ENCODE data around the gene PARD3B.

DNA sequence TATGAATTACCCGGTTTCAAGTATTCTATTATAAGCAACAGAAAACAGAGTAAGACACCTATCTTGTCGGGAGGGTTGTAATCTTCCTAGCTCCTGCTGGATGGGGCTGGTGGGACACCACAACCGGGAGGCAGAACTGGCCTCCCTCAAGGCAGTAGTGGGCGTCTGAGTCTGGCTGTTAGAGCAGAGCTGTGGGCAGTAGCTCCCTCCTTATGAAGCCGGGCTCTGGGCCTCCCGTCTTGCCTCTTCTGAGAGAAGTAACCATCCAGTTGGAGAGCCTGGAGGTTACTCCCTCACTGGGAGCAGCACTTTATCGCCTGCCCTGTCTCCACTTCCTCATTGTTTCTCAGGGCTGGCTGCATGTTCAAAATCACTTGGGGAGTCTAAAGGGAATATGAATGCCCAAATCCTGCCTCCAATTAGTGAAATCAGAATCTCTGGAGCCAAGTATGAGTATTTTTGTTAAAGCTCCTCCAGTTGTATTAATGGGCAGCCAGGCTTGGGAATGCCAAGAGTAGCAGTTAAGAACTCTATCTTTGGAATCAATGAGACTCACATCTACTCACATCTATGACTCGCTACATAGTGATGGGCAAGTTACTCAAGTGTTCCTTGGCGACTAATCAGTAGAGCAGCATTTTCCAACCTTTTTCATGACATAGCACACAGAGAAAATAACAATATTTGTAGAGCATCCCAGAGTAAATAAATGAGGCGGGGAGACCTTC lies 1109.8 kb downstream of the PARD3B start:
- TF ChIP-seq, protein P1, sequence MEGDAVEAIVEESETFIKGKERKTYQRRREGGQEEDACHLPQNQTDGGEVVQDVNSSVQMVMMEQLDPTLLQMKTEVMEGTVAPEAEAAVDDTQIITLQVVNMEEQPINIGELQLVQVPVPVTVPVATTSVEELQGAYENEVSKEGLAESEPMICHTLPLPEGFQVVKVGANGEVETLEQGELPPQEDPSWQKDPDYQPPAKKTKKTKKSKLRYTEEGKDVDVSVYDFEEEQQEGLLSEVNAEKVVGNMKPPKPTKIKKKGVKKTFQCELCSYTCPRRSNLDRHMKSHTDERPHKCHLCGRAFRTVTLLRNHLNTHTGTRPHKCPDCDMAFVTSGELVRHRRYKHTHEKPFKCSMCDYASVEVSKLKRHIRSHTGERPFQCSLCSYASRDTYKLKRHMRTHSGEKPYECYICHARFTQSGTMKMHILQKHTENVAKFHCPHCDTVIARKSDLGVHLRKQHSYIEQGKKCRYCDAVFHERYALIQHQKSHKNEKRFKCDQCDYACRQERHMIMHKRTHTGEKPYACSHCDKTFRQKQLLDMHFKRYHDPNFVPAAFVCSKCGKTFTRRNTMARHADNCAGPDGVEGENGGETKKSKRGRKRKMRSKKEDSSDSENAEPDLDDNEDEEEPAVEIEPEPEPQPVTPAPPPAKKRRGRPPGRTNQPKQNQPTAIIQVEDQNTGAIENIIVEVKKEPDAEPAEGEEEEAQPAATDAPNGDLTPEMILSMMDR (conservative IDR thresholded peaks at IDR 0.05 in 1 of 2, IDR thresholded peaks at IDR 0.05 in 1 of 2; ENCODE audit: low read depth in 1 of 2, low read length in 2 of 2), result no peak
- no peak for TF ChIP-seq EZH2 (IDR thresholded peaks at IDR 0.05; ENCODE audit: low read length, missing control alignments)

All from fibroblast of lung (primary cell).